Measurements from ENCODE around the gene KIF19. TPM values are rescaled to one million over a fixed set of nuclear protein-coding genes. Genes with fewer than 3 reads are reported as not detected.

KIF19 gene
- total and polyA plus RNA-seq, 2 of the 4 experiments (the other 2 are of a cell fraction): not detected

DNA sequence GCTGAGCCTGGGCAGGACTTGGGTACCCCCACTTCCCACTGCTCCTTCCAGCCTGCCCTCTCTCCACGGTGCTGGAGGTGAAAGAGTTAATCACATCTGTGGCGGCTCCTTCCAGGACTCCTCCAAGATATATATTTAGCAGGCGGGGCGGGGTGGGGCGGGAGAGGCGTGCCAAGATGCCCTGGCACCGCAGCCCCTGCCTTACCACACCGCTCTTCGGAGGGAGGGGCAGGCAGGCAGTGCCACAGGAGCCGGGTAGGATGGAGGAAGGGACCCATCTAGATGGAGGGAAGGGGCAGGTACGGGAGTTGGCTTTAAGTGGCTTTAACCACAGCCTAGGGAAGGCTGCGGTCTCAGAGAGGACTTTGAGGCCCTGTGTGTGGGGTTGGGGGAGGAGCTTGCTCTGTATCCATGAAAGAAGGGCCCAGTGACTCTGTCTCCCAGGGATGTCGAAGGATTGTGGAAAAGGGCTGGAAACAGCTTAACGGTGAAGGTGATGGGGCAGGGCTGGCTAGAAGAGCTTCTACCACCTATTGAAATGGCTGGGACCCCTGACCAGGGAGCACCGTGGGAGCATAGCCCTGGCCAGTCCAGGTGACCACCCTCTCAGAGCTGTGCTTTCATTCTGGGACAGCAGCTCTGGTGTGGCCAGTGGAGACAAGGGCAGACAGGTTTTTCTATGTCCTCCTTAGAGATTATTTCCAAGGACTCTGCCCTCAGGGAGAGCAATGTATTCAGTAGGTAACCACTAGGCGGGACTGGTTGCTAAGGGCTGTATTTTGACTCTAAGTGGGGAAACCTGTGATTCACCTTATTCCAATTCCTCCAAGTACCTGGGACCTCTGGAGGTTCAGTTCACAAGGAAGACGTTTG, 54.3 kb downstream of the KIF19 start:
- WGBS, 2 experiments (ENCODE audit: extremely low coverage in 2 of 2, insufficient read length in 1 of 2): 9% methylated on average over 5 of the region's 17 CpGs; no CpG with 5 or more reads in 1 of the 2 experiments

More for the DNA sequence above, 54.3 kb downstream of the KIF19 start:
- Histone ChIP-seq H3K56ac (ENCODE audit: extremely low read depth, insufficient read depth, low read length) (no peak overlapping the region), H4K5ac (ENCODE audit: low read depth, low read length) (no peak overlapping the region), H3K27ac (ENCODE audit: insufficient read depth, low read length) (no peak overlapping the region), H3K79me1 (ENCODE audit: low read depth in 1 of 2, low read length in 2 of 2) (no peaks in the 10 kb centered on the region), H2AK5ac (ENCODE audit: low read depth, low read length) (no peak overlapping the region), H3K18ac (ENCODE audit: low read depth, low read length) (no peak overlapping the region), H3K4me2 (ENCODE audit: low read depth, low read length) (no peak overlapping the region), H3K36me3 (ENCODE audit: control insufficient read depth, insufficient read depth, low read length) (no peaks in the 10 kb centered on the region), H3K9me1 (ENCODE audit: insufficient read depth, low read length) (no peaks in the 10 kb centered on the region), H2AFZ (replicated peaks; ENCODE audit: low read length, poor library complexity) (no peak overlapping the region), H3K23ac (ENCODE audit: low read depth, low read length) (no peak overlapping the region), H3K4me1 (ENCODE audit: control insufficient read depth, insufficient read depth, low read length) (no peaks in the 10 kb centered on the region), H2BK5ac (ENCODE audit: low read depth, low read length, poor library complexity, severe bottlenecking) (no peak overlapping the region), H3K4ac (ENCODE audit: low read depth, low read length) (no peak overlapping the region), H3K4me3 (ENCODE audit: insufficient read depth, low read depth, low read length) (no peak overlapping the region), H2BK20ac (ENCODE audit: low read depth, low read length) (no peak overlapping the region), H4K20me1 (ENCODE audit: insufficient read depth, low read length) (no peaks in the 10 kb centered on the region), H2AK9ac (replicated peaks; ENCODE audit: low read depth, low read length, poor library complexity) (no peak overlapping the region), H2BK120ac (ENCODE audit: low read depth, low read length) (no peak overlapping the region), H4K8ac (ENCODE audit: low read depth in 2 of 2, low read length in 2 of 2) (no peak overlapping the region), H2BK15ac (ENCODE audit: low read depth, low read length) (no peak overlapping the region), H3K9ac (ENCODE audit: low read depth, low read length) (no peak overlapping the region), H3K27me3 (ENCODE audit: control insufficient read depth, insufficient read depth, low read length) (no peaks in the 10 kb centered on the region; the same call in 1 of the 2 replicates), H3K14ac (replicated peaks; ENCODE audit: low read depth, low read length) (no peak overlapping the region), H4K91ac (ENCODE audit: insufficient read depth, low read depth, low read length) (no peak overlapping the region), H3K9me3 (ENCODE audit: control insufficient read depth, insufficient read depth, low read length) (no peaks in the 10 kb centered on the region)
- dilution Hi-C loops (cut with HindIII; ENCODE audit: low sequenced_read_pairs, unreplicated experiment) (no loop called here), intact Hi-C loops (cut with micrococcal nuclease) (no loop called here), in situ Hi-C loops (cut with MboI; ENCODE audit: low sequenced_read_pairs) (no loop called here)
- ChIA-PET POLR2A (ENCODE audit: unreplicated experiment) (no interaction called here), CTCF (interaction anchor here (1.5 kb wide), 1 partner anchor 12 kb away, joined by 7 read pairs; no protein-coding TSS in a partner anchor)
- ATAC-seq (ENCODE audit: low read depth) (no peak), DNase-seq (no peak)
- no peak for TF ChIP-seq FOS (IDR thresholded peaks at IDR 0.05; ENCODE audit: low read depth, low read length)
- TF ChIP-seq RAD21 (IDR thresholded peaks at IDR 0.05; ENCODE audit: low read length): no peak
- no peak for TF ChIP-seq POLR2A (IDR thresholded peaks at IDR 0.05; ENCODE audit: low read depth, low read length)
- TF ChIP-seq, protein P1, sequence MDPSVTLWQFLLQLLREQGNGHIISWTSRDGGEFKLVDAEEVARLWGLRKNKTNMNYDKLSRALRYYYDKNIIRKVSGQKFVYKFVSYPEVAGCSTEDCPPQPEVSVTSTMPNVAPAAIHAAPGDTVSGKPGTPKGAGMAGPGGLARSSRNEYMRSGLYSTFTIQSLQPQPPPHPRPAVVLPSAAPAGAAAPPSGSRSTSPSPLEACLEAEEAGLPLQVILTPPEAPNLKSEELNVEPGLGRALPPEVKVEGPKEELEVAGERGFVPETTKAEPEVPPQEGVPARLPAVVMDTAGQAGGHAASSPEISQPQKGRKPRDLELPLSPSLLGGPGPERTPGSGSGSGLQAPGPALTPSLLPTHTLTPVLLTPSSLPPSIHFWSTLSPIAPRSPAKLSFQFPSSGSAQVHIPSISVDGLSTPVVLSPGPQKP (IDR thresholded peaks at IDR 0.05; ENCODE audit: borderline replicate concordance, low read depth, low read length): no peak
- no peak for TF ChIP-seq USF2 (IDR thresholded peaks at IDR 0.05; ENCODE audit: low read depth, low read length)
- no peak for TF ChIP-seq CHD1 (IDR thresholded peaks at IDR 0.05; ENCODE audit: low read depth, low read length)
- TF ChIP-seq MAFK (IDR thresholded peaks at IDR 0.05; ENCODE audit: low read depth, low read length): no peak
- TF ChIP-seq CEBPB (IDR thresholded peaks at IDR 0.05; ENCODE audit: low read depth, low read length): no peak
- TF ChIP-seq MXI1 (IDR thresholded peaks at IDR 0.05; ENCODE audit: borderline replicate concordance, low read depth, low read length): no peak
- no peak for TF ChIP-seq NFE2L2 (IDR thresholded peaks at IDR 0.05; ENCODE audit: low read depth, low read length)
- TF ChIP-seq BHLHE40 (IDR thresholded peaks at IDR 0.05; ENCODE audit: low read depth, low read length): no peak
- TF ChIP-seq, protein P2, sequence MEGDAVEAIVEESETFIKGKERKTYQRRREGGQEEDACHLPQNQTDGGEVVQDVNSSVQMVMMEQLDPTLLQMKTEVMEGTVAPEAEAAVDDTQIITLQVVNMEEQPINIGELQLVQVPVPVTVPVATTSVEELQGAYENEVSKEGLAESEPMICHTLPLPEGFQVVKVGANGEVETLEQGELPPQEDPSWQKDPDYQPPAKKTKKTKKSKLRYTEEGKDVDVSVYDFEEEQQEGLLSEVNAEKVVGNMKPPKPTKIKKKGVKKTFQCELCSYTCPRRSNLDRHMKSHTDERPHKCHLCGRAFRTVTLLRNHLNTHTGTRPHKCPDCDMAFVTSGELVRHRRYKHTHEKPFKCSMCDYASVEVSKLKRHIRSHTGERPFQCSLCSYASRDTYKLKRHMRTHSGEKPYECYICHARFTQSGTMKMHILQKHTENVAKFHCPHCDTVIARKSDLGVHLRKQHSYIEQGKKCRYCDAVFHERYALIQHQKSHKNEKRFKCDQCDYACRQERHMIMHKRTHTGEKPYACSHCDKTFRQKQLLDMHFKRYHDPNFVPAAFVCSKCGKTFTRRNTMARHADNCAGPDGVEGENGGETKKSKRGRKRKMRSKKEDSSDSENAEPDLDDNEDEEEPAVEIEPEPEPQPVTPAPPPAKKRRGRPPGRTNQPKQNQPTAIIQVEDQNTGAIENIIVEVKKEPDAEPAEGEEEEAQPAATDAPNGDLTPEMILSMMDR (conservative IDR thresholded peaks at IDR 0.05; ENCODE audit: low read depth, low read length): no peak
- no peak for TF ChIP-seq RFX5 (IDR thresholded peaks at IDR 0.05; ENCODE audit: low read depth, low read length)
- TF ChIP-seq MAZ (IDR thresholded peaks at IDR 0.05; ENCODE audit: borderline replicate concordance, low read depth, low read length): no peak
- no peak for TF ChIP-seq RCOR1 (IDR thresholded peaks at IDR 0.05; ENCODE audit: insufficient replicate concordance, low read length)
- no TSS peak for BruUV-seq (replicated peaks)
